K562 (cell line): ENCODE results near the gene WDR64. TPM values are rescaled to one million over a fixed set of nuclear protein-coding genes. Genes with fewer than 3 reads are reported as not detected.

ENCODE experiments used
- BRCA1 ChIP-seq, 2 experiments: fragments of 450-650 bp in 1 of 2; sonication (generic) in 1 of 2; formaldehyde crosslinking in 1 of 2; IDR thresholded peaks; 2 replicates each; pipeline versions ENCODE4 v1.5.0 to v1.6.1; 2017 to 2020; ENCODE audit warnings: mild to moderate bottlenecking in 1 of 2, missing genetic modification reagents in 1 of 2
- COPS2 ChIP-seq: fragments of 450-650 bp; conservative IDR thresholded peaks from 2 replicates; pipeline ENCODE4 v1.6.1; 2016; ENCODE audit warnings: mild to moderate bottlenecking, moderate library complexity
- FIP1L1 ChIP-seq: fragments of 200-400 bp; formaldehyde crosslinking; IDR thresholded peaks from 2 replicates; pipeline ENCODE4 v1.6.1; 2018; ENCODE audit warnings: mild to moderate bottlenecking, low read depth, low read length; ENCODE audit not compliant: poor library complexity, severe bottlenecking
- HCFC1 ChIP-seq: IDR thresholded peaks from 2 replicates; pipeline ENCODE4 v1.6.1; 2012; ENCODE audit warnings: low read depth, low read length, improper control_type of control experiment
- IRF2 ChIP-seq: sonication (generic); formaldehyde crosslinking; IDR thresholded peaks from 2 replicates; pipeline ENCODE4 v1.8.1; 2022; ENCODE audit warnings: mild to moderate bottlenecking, missing genetic modification reagents
- KAT8 ChIP-seq: fragments of 450-650 bp; IDR thresholded peaks from 2 replicates; pipeline ENCODE4 v1.6.1; 2016; ENCODE audit warnings: low read depth, mild to moderate bottlenecking
- KDM2B ChIP-seq: fragments of 250-450 bp; sonication (Bioruptor Pico); IDR thresholded peaks from 2 replicates; pipeline ENCODE4 v1.8.0; 2021; ENCODE audit warnings: mild to moderate bottlenecking, moderate library complexity
- MEF2D ChIP-seq: conservative IDR thresholded peaks from 2 replicates; pipeline ENCODE4 v1.6.1; 2016; ENCODE audit warnings: low read depth, missing genetic modification characterization, missing compliant biosample characterization
- RBFOX2 ChIP-seq: fragments of 200-400 bp; formaldehyde crosslinking; IDR thresholded peaks from 2 replicates; pipeline ENCODE4 v1.6.1; 2017; ENCODE audit warnings: low read depth, mild to moderate bottlenecking, low read length, moderate library complexity
- SMAD4 ChIP-seq: fragments of 250-450 bp; sonication (Bioruptor Pico); conservative IDR thresholded peaks from 2 replicates; pipeline ENCODE4 v1.8.0; 2021; ENCODE audit warnings: inconsistent platforms, mild to moderate bottlenecking, moderate library complexity
- TRIM24 ChIP-seq, 2 experiments: fragments of 450-650 bp; IDR thresholded peaks; 2 replicates each; pipeline ENCODE4 v1.6.1; 2016
- XRCC3 ChIP-seq: fragments of 450-650 bp; IDR thresholded peaks from 2 replicates; pipeline ENCODE4 v1.6.1; 2017; ENCODE audit warnings: mild to moderate bottlenecking, moderate library complexity
- XRCC5 ChIP-seq: fragments of 200-400 bp; formaldehyde crosslinking; IDR thresholded peaks from 2 replicates; pipeline ENCODE4 v1.6.1; 2017; ENCODE audit warnings: low read depth, mild to moderate bottlenecking, low read length
- ZFPM2 ChIP-seq: fragments of 250-450 bp; sonication (Bioruptor Pico); IDR thresholded peaks from 2 replicates; pipeline ENCODE4 v1.5.1; 2022; ENCODE audit warnings: mild to moderate bottlenecking
- ZNF124 ChIP-seq: sonication (generic); formaldehyde crosslinking; IDR thresholded peaks from 2 replicates; pipeline ENCODE4 v1.8.1; 2022; ENCODE audit warnings: missing genetic modification reagents
- ZNF695 ChIP-seq: fragments of 450-650 bp; formaldehyde crosslinking; IDR thresholded peaks from 2 replicates; pipeline ENCODE4 v1.4.0; 2020; ENCODE audit warnings: mild to moderate bottlenecking, moderate library complexity
- polyA plus RNA-seq, 8 experiments: library from polyadenylated mRNA; depleted of rRNA in 4 of 8; stranded (reverse) in 5 of 8; unstranded in 3 of 8; fragments of >200 nt; fragmentation: Nextera tagmentation in 2 of 8; fragmentation: Illumina TruSeq in 1 of 8; extraction: Ambion mirVana in 2 of 8; extraction: Trizol in 1 of 8; gene quantifications; 2 replicates each; pipeline versions ENCODE4 v1.2.1 to v1.2.3, GENCODE V29; 2011 to 2014; ENCODE audit warnings: inconsistent platforms in 1 of 8, missing spikeins in 1 of 8
- total RNA-seq, 7 experiments: library from RNA; depleted of rRNA in 6 of 7; stranded (reverse); fragments of >200 nt in 6 of 7; fragmentation: Illumina TruSeq in 2 of 7; extraction: Trizol in 2 of 7; gene quantifications; 2 replicates each; pipeline versions ENCODE4 v1.2.1 to v1.2.3, GENCODE V29; 2011 to 2021; ENCODE audit warnings: low replicate concordance in 1 of 7
- TF ChIP-seq, protein P1 (sequence below): fragments of 250-450 bp; sonication (Bioruptor Pico); IDR thresholded peaks from 2 replicates; pipeline ENCODE4 v1.9.0; 2021; ENCODE audit warnings: mild to moderate bottlenecking
- TF ChIP-seq, protein P2 (sequence below): sonication (generic); formaldehyde crosslinking; IDR thresholded peaks from 2 replicates; pipeline ENCODE4 v1.9.0; 2022; ENCODE audit warnings: mild to moderate bottlenecking, missing genetic modification reagents
- TF ChIP-seq, protein P3 (sequence below): fragments of 200-400 bp; formaldehyde crosslinking; IDR thresholded peaks from 2 replicates; pipeline ENCODE4 v1.6.1; 2017; ENCODE audit warnings: mild to moderate bottlenecking, low read depth, low read length, moderate library complexity
- TF ChIP-seq, protein P4 (sequence below): sonication (generic); formaldehyde crosslinking; IDR thresholded peaks from 2 replicates; pipeline ENCODE4 v1.5.0; 2020; ENCODE audit warnings: missing genetic modification reagents
- TF ChIP-seq, protein P5 (sequence below): fragments of 450-650 bp; IDR thresholded peaks from 2 replicates; pipeline ENCODE4 v1.6.1; 2017; ENCODE audit warnings: mild to moderate bottlenecking, moderate library complexity
- TF ChIP-seq, protein P6 (sequence below): fragments of 450-650 bp; formaldehyde crosslinking; IDR thresholded peaks from 2 replicates; pipeline ENCODE4 v1.4.0; 2020; ENCODE audit warnings: mild to moderate bottlenecking, moderate library complexity

WDR64 gene
- total and polyA plus RNA-seq, 9 of the 15 experiments (the other 6 are each of a cell fraction or from before 2014, with no cell fraction given), result 0.06 to 0.29 (median 0.19) TPM; not detected in 5

DNA sequence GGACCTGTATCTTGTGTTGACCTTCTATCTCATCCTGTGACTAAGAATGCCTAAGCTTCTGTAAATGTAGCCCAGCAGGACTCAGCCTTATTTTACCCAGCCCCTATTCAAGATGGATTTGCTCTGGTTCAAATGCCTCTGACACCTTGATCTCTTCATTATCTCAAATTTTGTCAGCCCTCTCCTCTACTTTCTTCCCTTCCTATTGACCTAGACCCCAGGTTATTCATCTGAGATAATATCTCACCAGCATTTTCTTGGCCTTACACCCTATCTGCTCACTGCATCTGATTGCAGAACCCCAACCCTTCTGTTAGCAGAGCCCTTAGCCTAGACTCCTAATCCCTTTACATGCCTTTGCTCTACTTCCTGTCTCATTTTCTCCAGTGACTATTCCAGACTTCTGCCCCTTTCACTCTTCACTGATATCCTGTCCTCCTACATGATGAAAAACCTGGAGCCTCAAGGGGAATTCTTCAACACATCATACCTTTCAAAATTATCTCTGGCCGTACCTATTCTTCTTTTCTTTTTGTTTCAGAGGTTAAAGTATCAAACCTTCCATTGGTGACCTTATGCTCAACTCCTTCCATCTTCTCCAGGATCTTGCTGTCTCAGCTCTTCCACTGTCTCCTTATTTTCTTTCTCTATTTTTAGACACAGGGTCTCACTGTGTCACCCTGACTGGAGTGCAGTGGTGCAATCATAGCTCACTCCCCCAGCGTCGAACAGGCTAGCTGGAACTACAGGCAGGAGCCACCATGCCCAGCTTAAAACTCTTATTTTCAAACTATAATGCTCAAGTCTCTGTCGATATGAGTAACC lies 44.9 kb downstream of the WDR64 start (continued):
- TF ChIP-seq, protein P1, sequence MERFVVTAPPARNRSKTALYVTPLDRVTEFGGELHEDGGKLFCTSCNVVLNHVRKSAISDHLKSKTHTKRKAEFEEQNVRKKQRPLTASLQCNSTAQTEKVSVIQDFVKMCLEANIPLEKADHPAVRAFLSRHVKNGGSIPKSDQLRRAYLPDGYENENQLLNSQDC, result no peak
- TF ChIP-seq, protein P2, sequence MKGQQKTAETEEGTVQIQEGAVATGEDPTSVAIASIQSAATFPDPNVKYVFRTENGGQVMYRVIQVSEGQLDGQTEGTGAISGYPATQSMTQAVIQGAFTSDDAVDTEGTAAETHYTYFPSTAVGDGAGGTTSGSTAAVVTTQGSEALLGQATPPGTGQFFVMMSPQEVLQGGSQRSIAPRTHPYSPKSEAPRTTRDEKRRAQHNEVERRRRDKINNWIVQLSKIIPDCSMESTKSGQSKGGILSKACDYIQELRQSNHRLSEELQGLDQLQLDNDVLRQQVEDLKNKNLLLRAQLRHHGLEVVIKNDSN (CRISPR knock-in tag), result no peak
- TF ChIP-seq, protein P3, sequence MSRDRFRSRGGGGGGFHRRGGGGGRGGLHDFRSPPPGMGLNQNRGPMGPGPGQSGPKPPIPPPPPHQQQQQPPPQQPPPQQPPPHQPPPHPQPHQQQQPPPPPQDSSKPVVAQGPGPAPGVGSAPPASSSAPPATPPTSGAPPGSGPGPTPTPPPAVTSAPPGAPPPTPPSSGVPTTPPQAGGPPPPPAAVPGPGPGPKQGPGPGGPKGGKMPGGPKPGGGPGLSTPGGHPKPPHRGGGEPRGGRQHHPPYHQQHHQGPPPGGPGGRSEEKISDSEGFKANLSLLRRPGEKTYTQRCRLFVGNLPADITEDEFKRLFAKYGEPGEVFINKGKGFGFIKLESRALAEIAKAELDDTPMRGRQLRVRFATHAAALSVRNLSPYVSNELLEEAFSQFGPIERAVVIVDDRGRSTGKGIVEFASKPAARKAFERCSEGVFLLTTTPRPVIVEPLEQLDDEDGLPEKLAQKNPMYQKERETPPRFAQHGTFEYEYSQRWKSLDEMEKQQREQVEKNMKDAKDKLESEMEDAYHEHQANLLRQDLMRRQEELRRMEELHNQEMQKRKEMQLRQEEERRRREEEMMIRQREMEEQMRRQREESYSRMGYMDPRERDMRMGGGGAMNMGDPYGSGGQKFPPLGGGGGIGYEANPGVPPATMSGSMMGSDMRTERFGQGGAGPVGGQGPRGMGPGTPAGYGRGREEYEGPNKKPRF, result no peak
- TF ChIP-seq, protein P4, sequence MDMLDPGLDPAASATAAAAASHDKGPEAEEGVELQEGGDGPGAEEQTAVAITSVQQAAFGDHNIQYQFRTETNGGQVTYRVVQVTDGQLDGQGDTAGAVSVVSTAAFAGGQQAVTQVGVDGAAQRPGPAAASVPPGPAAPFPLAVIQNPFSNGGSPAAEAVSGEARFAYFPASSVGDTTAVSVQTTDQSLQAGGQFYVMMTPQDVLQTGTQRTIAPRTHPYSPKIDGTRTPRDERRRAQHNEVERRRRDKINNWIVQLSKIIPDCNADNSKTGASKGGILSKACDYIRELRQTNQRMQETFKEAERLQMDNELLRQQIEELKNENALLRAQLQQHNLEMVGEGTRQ, result no peak
- TF ChIP-seq XRCC3 (no peak), RBFOX2 (peak; percentile 32; the same call in 1 of the 2 replicates), KAT8 (no peak), ZNF124 (no peak), XRCC5 (no peak), IRF2 (CRISPR knock-in tag) (no peak), COPS2 (no peak), HCFC1 (no peak), SMAD4 (CRISPR knock-in tag) (peak; percentile 98), ZNF695 (CRISPR knock-in tag) (peak; percentile 91), BRCA1 (IDR thresholded peaks at IDR 0.05) (no peak), BRCA1 (CRISPR knock-in tag; IDR thresholded peaks at IDR 0.05) (no peak), MEF2D (tag) (peak; percentile 96), FIP1L1 (no peak), KDM2B (CRISPR knock-in tag) (peak; percentile 99), TRIM24 (IDR thresholded peaks at IDR 0.05) (no peak), ZFPM2 (CRISPR knock-in tag) (peak; percentile 26; the same call in 1 of the 2 replicates)
- TF ChIP-seq, protein P5, sequence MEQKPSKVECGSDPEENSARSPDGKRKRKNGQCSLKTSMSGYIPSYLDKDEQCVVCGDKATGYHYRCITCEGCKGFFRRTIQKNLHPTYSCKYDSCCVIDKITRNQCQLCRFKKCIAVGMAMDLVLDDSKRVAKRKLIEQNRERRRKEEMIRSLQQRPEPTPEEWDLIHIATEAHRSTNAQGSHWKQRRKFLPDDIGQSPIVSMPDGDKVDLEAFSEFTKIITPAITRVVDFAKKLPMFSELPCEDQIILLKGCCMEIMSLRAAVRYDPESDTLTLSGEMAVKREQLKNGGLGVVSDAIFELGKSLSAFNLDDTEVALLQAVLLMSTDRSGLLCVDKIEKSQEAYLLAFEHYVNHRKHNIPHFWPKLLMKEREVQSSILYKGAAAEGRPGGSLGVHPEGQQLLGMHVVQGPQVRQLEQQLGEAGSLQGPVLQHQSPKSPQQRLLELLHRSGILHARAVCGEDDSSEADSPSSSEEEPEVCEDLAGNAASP, result no peak
- TF ChIP-seq, protein P6, sequence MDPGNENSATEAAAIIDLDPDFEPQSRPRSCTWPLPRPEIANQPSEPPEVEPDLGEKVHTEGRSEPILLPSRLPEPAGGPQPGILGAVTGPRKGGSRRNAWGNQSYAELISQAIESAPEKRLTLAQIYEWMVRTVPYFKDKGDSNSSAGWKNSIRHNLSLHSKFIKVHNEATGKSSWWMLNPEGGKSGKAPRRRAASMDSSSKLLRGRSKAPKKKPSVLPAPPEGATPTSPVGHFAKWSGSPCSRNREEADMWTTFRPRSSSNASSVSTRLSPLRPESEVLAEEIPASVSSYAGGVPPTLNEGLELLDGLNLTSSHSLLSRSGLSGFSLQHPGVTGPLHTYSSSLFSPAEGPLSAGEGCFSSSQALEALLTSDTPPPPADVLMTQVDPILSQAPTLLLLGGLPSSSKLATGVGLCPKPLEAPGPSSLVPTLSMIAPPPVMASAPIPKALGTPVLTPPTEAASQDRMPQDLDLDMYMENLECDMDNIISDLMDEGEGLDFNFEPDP (CRISPR knock-in tag), result peak; percentile 94
